ENCODE results near the gene GARIN1A.
A peak's percentile ranks its signal among the peaks of the same experiment; 100 is the strongest.
"Not testable (repeated sequence)": the region's sequence is repeated elsewhere in the genome, so short reads cannot be mapped to it uniquely, and the experiment has no call there.

Gene GARIN1A
- 1.0 to 8.6 (median 1.8) reads per million in 18 experiments for total RNA-seq

DNA sequence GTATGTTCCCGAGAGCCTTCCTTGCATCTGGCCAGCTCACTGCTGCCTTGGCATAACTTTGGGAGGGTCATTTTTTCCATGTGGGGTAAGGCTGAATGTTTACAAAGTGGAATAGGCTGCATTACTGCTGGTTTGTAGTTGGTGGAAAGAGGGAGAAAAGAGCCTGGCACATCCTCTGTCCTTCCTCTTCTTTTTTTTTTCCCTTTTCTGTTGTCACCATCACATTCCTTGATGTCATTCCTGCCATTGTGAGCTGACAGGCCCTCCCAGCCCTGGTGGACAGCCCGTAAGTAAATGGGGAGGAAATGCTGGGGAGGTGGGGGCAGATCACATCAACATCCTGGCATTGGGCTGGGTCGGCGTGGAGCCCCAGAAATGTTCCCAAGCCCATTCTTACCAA, at the start of gene GARIN1A:
TSS of gene GARIN1A (plus strand) at position 301 of the 400 bp plus-strand sequence. CDS start 106 bp downstream, outside the sequence.
- DNase-seq, result no peak

DNA sequence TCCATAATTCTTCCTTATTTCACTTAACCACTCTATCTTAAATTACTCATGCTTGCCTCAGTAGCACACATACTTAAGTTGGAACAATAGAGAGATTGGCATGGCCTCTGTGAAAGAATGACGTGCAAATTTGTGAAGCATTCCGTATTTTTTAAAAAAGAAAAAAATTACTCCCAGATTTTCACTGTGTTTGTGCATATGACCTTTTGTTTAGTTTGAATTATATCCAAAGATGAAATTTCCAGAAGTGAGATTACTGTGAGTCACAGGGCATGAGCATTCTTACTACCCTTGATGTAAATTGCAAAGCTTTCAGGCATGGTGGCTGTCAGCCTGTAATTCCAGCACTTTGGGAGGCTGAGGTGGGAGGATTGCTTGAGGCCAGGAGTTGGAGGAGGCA, 45.0 kb upstream of the GARIN1A start:
- not testable (repeated sequence) for DNase-seq

DNA sequence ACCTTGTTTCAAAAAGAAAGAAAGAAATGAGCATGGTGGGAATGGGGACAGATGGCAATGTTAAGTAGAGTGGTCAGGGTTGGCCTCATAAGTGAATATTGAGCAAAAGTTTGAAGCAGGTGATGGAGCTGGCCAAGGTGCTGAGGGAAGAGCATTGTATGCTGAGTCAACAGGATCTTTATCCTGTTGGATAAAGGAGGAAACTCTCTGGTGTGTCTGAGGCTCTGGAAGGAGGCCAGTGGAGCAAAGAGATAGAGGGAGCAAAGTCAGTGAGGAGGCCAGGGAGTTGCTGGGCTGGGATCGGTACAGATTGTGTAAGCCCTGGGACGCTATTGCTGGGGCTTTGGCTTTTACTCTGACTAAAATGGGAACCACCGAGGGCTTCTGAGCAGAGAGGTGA, 38.2 kb upstream of the GARIN1A start:
- DNase-seq, result not testable (repeated sequence)

DNA sequence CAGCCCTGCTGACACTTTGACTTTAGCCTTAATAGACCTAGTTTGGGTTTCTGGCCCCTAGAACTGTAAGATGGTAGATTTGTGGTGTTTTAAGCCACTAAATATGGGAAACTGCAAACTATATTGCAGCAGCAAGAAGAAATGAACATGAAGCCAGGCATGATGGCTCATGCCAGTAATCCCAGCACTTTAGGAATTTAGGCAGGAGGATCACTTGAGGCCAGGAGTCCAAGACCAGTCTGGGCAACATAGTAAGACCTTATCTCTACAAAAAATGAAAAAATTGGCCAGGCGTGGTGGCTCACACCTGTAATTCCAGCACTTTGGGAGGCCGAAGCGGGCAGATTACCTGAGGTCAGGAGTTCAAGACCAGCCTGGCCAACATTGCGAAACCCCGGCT, 26.9 kb upstream of the GARIN1A start:
- not testable (repeated sequence) for DNase-seq

DNA sequence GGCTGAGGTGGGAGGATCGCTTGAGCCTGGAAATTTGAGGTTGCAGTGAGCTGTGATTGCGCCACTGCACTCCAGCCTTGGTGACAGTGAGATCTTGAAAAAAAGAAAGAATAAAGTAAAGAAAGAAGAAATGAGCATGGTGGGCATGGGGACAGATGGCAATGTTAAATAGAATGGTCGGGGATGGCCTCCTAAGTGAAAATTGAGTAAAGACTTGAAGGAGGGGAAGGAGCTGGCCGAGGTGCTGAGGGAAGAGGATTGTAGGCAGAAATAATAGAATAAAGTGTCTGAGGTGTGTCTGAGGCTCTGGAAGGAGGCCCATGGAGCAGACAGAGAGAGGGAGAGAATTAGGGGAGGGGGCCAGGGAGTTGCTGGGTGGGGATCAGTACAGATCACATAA, 26.2 kb upstream of the GARIN1A start:
- DNase-seq, result not testable (repeated sequence)

DNA sequence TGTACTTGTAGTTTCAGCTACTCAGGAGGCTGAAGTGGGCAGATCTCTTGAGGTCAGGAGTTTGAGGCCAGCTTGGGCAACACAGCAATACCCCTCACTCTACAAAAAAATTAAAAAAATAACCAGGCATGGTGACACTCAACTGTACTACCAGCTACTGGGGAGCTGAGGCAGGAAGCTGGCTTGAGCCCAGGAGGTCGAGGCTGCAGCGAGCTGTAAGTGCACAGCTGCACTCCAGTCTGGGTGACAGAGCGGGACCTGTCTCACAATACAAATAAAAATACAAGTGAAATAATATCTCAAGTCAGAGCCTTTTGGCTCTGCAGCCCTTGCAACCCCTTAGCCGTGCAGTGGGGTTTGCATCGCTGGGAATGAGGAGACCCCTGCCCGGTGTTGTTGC, 25.2 kb upstream of the GARIN1A start:
- not testable (repeated sequence) for DNase-seq

DNA sequence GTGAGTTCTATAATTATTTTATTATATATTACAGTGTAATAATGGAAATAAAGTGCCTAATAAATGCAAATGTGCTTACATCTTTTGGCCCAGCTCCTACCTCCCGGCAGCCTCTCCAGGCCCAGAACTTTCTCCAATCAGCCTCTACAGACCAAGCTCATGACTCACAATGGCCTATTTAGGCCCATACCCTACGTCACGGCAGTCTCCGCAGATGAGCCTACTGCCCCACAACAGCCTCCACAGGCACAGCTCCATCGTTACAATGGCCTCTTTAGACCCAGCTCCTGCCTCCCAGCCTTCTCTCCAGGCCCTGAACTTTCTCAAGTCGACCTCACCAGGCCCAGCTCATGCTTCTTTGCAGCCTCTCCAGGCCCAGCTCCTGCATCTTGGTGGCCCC, 21.0 kb upstream of the GARIN1A start:
- DNase-seq, result not testable (repeated sequence)

DNA sequence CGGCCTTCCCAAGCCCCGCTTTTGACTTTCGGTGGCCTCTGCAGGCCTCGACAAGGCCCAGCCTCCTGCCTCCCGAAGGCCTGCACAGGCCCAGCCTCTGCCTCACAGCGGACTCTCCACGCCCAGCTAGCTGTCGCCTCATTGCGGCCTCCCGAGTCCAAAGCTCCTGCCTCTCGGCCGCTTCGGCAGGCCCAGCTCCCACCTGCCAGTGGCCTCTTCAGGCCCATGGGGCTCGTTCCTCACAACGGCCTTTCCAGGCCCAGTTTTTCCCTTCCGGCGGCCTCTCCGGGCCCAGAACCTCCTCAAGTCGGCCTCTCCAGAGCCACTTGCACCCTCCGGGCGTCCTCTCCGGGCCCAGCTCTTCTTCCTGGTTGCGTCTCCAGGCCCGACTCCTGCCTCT, 19.5 kb upstream of the GARIN1A start:
- DNase-seq, result not testable (repeated sequence)

DNA sequence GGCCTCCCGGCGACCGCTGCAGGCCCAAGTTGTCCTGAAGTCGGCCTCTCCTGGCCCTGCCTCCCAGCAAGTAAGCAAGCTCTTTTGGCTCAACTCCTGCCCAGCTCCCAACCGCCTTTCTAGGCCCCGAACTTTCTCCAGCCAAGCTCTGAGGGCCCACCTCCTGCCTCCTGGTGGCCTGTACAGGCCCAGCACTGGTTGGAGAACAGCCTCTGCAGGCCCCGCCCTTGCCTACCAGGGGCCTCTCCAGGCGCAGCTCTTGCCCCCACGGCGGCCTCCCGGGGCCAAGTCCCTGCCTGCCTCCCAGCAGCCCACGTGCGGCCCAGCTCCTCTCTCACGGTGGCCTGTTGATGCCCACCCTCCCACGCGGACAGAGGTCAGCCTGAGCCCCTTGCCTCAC, 18.9 kb upstream of the GARIN1A start:
- DNase-seq, result not testable (repeated sequence)

DNA sequence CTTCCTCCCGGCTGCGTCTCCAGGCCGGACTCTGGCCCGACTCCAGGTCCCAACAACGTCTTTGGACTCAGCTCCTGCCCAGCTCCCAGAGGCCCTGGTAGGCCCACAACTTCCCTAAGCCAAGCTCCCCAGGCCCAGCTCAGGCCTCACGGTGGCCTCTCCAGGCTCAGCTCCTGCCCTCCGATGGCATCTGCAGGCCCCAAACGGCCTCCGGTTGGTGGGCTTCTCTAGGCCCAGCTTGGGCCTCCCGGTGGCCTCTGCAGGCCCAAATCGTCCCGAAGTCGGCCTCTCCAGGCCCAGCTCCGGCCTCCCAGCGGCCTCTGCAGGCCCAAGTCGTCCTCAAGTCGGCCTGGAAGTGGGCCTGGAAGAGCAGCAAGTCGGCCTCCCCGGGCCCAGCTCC, 18.0 kb upstream of the GARIN1A start:
- not testable (repeated sequence) for DNase-seq

DNA sequence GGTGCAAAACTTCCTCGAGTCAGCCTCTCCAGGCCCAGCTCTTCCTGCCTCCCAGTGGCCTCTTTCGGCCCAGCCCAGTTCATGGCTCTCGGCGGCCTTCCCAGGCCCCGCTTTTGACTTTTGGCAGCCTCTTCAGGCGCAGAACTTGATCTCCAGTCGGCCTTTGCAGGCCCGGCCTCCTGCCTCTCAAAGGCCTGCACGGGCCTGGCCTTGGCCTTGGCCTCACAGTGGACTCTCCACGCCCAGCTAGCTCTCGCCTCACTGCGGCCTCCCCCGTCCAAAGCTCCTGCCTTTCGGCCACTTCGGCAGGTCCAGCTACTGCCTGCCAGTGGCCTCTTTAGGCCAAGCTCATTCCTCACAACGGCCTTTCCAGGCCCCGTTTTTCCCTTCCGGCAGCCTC, 17.6 kb upstream of the GARIN1A start:
- not testable (repeated sequence) for DNase-seq

DNA sequence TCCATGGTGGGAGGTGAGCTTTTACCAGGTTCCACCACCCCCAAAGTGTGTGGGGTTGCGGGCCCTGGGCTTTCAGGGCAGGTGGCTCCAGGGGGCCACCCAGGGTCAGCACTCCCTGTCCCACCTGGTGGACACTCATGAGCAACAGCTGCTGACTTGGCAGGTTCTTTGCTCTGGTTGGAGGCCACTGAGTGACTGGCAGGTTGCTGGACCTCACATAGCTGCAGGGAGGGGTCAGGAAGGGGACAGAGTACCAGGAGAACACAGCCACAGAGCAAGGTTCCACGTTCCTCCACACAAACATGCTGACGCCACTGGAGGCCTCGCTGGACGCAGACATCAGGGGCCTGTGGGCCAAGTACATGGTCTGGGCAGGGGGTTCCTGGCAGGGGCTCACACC, 13.7 kb upstream of the GARIN1A start:
- not testable (repeated sequence) for DNase-seq

DNA sequence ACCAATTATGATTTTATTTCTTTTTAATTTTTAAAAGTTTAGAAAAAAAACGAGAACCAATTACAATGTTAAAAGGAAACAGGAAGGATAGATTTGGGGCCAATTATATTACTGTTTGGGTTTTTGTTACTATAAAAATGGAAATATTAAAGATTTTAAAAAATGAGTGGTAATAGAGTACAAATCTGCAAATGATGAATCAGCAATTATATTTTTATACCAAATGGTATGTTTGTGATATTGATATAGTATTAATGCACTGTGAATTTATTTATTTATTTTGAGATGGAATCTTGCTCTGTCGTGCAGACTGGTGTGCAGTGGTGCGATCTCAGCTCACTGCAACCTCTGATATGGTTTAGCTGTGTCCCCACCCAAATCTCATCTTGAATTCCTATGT, 11.5 kb upstream of the GARIN1A start:
- DNase-seq, result no peak

DNA sequence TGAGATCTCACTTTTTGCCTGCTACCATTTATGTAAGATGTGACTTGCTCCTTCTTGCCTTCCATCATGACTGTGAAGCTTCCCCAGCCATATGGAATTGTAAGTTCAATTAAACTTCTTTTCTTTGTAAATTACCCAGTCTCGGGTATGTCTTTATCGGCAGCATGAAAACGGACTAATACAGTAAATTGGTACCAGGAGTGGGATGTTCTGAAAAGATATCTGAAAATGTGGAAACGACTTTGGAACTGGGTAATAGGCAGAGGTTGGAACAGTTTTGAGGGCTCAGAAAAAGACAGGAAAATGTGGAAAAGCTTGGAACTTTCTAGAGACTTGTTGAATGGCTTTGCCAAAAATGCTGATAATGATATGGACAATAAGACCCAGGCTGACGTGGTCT, 10.6 kb upstream of the GARIN1A start:
- no peak for DNase-seq

DNA sequence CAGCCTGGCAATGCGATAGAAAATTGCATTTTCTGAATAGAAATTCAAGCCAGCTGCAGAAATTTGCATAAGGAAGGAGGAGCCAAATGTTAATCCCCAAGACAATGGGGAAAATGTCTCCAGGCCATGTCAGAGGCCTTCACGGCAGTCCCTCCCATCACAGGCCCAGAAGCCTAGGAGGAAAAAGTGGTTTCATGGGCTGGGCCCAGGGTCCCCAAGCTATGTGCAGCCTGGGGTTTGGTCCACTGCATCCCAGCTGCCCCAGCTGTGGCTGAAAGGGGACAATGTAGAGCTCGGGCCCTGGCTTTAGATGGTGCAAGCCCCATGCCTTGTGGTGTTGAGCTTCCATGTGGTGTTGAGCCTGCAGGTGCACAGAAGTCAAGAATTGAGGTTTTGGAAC, 10.0 kb upstream of the GARIN1A start:
- DNase-seq, result no peak

DNA sequence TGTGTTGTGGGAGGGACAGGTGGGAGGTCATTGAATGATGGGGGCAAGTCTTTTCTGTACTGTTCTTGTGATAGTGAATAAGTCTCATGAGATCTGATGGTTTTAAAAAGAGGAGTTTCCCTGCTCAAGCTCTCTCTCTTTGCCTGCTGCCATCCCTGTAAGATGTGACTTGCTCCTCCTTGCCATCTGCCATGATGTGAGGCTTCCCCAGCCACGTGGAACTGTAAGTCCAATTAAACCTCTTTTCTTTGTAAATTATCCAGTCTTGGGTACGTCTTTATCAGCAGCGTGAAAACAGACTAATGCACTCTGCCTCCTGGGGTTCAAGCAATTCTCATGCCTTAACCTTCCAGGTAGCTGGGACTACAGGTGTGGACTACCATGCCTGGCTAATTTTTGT, 8.9 kb upstream of the GARIN1A start:
- not testable (repeated sequence) for DNase-seq

DNA sequence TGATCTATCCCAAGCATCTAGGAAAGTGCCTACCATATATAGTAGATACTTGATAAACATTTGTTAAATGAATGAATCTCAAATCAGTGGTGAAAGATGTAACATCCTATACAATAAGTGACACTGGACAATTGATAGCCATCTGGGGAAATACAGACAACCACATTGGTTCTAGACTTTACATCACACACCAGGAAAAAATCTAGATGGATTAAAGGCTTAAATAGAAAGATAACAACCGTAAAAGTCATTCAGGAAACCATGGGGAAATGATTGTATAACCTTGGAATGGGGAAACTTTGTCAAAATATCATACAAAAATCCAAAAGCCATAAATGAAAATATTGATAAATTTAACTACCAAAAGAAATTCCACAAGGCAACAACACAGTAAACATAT, 7.0 kb upstream of the GARIN1A start:
- DNase-seq, result no peak

DNA sequence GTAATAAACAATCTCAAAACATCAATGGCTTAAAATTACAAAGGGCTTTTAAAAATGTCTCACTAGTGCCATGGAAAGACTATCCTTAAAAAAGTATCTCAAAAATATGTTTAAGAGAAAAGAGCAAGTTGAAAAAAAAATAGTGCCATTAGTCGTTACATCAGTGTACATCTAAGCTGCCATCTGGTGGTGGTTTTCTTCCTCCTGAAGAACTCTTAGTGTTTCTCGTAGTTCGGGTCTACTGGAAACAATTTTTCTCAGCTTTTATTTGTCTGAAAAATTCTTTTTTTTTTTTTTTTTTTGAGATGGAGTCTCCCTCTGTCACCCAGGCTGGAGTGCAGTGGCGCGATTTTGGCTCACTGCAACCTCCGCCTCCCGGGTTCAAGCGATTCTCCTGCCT, 5.9 kb upstream of the GARIN1A start:
- no peak for DNase-seq

DNA sequence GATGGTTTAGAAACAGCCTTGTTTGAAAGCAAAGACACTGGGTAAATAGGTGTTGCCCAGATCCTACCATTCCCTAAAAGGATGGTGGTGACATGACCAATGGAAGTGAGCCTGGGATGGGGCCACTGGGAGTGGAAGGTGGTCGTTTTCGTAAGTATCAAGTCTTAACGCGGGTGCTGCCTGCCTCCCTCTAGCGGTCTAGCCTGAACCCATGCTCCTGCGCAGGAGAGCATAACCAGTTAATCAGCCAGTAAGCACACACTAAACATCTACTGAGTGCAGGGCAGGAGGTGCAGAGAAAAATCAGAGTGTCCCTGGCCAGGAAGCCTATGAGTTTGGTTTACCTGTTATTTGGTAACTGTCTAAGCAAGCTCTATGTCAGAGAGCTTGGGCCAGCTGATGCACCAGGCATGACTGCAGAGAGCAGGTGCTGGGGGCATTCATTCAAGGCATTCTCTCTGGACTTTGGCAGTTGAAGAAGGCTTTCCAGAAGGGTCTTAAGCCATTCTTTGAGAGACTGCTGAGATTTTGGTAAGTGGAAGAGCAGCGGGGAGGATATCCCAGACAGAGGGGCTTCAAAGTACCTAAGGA, 930 bp downstream of the GARIN1A start:
- DNase-seq, result peak in 1 of 2 donors; percentile 8

DNA sequence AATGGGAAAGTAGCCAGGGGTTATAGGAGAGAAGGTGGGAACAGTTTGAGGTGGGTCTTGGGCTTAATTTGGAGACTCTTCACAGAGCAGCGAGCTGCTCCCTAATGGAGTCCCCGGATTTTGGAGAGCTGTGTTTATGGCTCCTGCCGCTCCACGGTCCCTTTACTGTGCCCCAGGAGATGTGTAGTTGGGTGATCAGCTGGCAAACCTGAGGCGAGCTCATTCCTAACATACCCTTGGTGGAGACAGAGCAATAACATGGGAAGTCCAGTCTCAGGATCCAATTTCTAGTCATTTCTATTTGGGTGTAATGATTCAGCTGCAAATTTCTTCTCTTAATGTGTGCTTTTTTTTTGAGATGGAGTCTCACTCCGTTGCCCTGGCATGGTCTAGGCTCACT, 1.5 kb downstream of the GARIN1A start:
- no peak for DNase-seq

DNA sequence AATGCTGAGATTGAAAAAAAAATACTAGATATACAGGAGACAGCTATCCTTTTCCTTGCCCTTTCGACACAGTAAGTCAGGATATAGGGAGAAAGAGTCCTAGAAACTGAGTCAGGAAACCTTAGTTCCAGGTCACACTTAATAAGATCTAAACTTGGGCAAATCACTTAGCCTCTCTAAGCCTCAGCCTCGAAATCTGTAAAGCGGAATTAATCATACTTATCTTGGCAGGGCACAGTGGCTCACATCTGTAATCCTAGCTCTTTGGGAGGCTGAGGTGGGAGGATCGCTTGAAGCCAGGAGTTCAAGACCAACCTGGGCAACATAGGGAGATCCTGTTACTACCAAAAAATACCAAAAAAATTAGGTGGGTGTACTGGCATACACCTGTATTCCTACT, 4.6 kb downstream of the GARIN1A start:
- DNase-seq, result no peak

DNA sequence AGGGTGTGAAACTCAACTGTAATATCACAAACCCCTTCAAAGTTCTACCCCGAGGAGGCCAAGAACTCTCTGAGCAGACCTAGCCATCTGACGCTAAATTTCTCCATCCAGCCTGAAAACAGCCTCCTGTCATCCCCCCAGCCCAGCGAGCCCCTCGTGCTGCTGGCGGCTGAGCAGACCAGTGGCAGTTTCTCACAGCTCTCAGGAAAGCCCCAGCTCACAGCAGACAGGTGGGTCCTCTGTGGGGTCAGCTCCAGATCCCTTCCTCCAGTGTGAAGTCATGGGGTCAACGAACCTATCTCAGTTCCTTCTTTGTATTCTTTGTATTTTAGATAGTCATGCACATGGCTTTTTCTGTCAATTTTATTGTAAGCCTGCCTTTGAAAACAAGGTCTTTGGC, 7.8 kb downstream of the GARIN1A start:
- no peak for DNase-seq

DNA sequence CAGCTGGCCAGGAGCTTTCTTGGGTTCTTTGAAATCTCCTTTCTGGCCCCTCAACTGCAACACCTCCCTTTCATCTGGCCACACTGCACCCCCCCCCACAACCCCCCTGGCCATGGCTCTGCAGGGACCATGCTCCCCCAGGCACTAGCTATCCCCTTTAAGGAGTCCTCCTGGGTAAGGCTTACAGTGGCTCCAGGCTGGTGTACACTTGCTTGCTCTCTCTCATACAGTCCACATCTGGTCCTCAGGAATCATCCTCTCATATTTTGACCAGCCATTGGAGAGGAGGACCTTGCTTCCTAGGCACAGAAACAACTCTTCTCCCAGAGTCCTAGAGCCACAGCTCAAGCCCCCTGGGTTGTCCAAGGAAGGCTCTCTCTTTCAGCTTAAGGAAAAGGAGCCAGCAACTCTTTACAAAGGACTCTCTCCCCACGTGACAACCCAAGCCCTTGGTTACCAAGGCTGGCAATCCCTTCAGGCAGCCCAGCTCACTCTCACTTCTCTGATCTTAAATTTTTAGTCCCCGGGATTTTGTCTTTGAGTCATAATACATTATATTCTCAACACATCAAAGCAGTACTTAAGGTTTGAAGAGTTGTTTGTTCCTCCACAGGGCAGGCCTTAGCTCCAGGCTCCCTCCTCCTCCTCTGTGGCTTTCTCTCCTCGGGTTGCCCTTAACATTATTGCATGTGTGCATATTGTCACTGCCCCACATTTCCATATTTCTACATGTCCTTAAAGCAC, 9.9 kb downstream of the GARIN1A start:
- no peak for DNase-seq

DNA sequence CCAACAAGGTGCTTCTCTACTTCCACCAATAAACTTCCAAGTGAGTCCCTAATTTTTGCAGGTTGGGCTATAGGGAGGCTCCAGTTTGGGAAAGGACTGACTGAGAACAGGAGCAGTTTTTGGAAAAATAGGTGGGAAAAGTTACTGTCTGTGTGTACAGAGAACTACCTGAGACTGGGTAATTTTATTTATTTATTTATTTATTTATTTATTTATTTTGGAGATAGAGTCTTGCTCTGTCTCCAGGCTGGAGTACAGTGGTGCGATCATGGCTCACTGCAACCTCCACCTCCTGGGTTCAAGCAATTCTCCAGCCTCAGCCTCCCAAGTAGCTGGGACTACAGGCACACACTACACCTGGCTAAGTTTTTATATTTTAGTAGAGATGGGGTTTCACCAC, 11.2 kb downstream of the GARIN1A start:
- DNase-seq, result not testable (repeated sequence)

Data from inflammatory macrophage (primary cell).